HepG2 (cell line): ENCODE data around the gene GGA1. TPM values are rescaled to one million over a fixed set of nuclear protein-coding genes. Genes with fewer than 3 reads are reported as not detected.

Experiments used
- ARNT2 ChIP-seq: sonication (generic); formaldehyde crosslinking; IDR thresholded peaks from 2 replicates; pipeline ENCODE4 v1.8.0; 2022; ENCODE audit warnings: mild to moderate bottlenecking, low read depth, missing genetic modification reagents, moderate library complexity
- ATF6 ChIP-seq: sonication (generic); formaldehyde crosslinking; conservative IDR thresholded peaks from 2 replicates; pipeline ENCODE4 v1.4.0; 2020; ENCODE audit warnings: missing genetic modification reagents
- CBFB ChIP-seq: sonication (generic); formaldehyde crosslinking; IDR thresholded peaks from 2 replicates; pipeline ENCODE4 v1.4.0; 2020; ENCODE audit warnings: missing genetic modification reagents
- ELK4 ChIP-seq: sonication (generic); formaldehyde crosslinking; IDR thresholded peaks from 2 replicates; pipeline ENCODE4 v1.9.0; 2021; ENCODE audit warnings: missing genetic modification reagents, borderline replicate concordance
- GTF3A ChIP-seq: sonication (generic); formaldehyde crosslinking; conservative IDR thresholded peaks from 2 replicates; pipeline ENCODE4 v1.4.0; 2020; ENCODE audit warnings: mild to moderate bottlenecking, missing genetic modification reagents
- HIC2 ChIP-seq: sonication (generic); formaldehyde crosslinking; IDR thresholded peaks from 2 replicates; pipeline ENCODE4 v1.9.0; 2022; ENCODE audit warnings: low read depth, missing genetic modification reagents
- KLF6 ChIP-seq: IDR thresholded peaks from 2 replicates; pipeline ENCODE4 v1.8.0; 2016; ENCODE audit warnings: missing biosample characterization, missing genetic modification reagents
- NR2F2 ChIP-seq: IDR thresholded peaks from 2 replicates; pipeline ENCODE4 v1.6.1; 2012; ENCODE audit warnings: low read depth, inconsistent platforms, borderline replicate concordance
- NR2F6 ChIP-seq, 2 experiments: IDR thresholded peaks; 2 replicates each; pipeline ENCODE4 v1.6.1; 2016; ENCODE audit warnings: antibody characterized with exemption in 1 of 2, mild to moderate bottlenecking in 1 of 2
- REXO4 ChIP-seq: sonication (generic); formaldehyde crosslinking; IDR thresholded peaks from 2 replicates; pipeline ENCODE4 v1.8.0; 2022; ENCODE audit warnings: missing genetic modification reagents, mild to moderate bottlenecking, borderline replicate concordance
- TAF15 ChIP-seq: fragments of 200-400 bp; formaldehyde crosslinking; IDR thresholded peaks from one replicate; pipeline ENCODE4 v1.6.1; 2018; ENCODE audit warnings: mild to moderate bottlenecking, low read depth, low read length; ENCODE audit not compliant: poor library complexity, severe bottlenecking
- ZGPAT ChIP-seq: IDR thresholded peaks from 2 replicates; pipeline ENCODE4 v1.6.1; 2016; ENCODE audit warnings: mild to moderate bottlenecking
- ZNF280D ChIP-seq: sonication (generic); formaldehyde crosslinking; IDR thresholded peaks from 2 replicates; pipeline ENCODE4 v1.5.1; 2020; ENCODE audit warnings: mild to moderate bottlenecking, missing genetic modification reagents
- ZNF335 ChIP-seq: sonication (generic); formaldehyde crosslinking; IDR thresholded peaks from 2 replicates; pipeline ENCODE4 v1.4.0; 2020; ENCODE audit warnings: missing genetic modification reagents
- ZNF484 ChIP-seq: sonication (generic); formaldehyde crosslinking; IDR thresholded peaks from 2 replicates; pipeline ENCODE4 v1.5.1; 2020; ENCODE audit warnings: mild to moderate bottlenecking, low read depth, missing genetic modification reagents, borderline replicate concordance
- ZNF577 ChIP-seq: sonication (generic); formaldehyde crosslinking; IDR thresholded peaks from 2 replicates; pipeline ENCODE4 v1.4.0; 2020; ENCODE audit warnings: mild to moderate bottlenecking, low read depth, missing genetic modification reagents, borderline replicate concordance
- ZNF672 ChIP-seq: sonication (generic); formaldehyde crosslinking; IDR thresholded peaks from 2 replicates; pipeline ENCODE4 v1.8.1; 2022; ENCODE audit warnings: missing genetic modification reagents
- ZNF703 ChIP-seq: sonication (generic); formaldehyde crosslinking; IDR thresholded peaks from 2 replicates; pipeline ENCODE4 v1.5.1; 2020; ENCODE audit warnings: missing genetic modification reagents, mild to moderate bottlenecking, moderate library complexity, borderline replicate concordance
- ZNF777 ChIP-seq: sonication (generic); formaldehyde crosslinking; IDR thresholded peaks from 2 replicates; pipeline ENCODE4 v1.4.0; 2020; ENCODE audit warnings: missing genetic modification reagents
- polyA plus RNA-seq, 8 experiments: library from polyadenylated mRNA; depleted of rRNA in 3 of 8; stranded (reverse) in 7 of 8; unstranded in 1 of 8; fragments of >200 nt; fragmentation: Illumina TruSeq in 4 of 8; extraction: Trizol in 4 of 8; gene quantifications; 2 replicates each; pipeline versions ENCODE4 v1.2.1 to v1.2.3, GENCODE V29; 2011 to 2016; ENCODE audit warnings: low read depth in 4 of 8, missing spikeins in 1 of 8, mixed read lengths in 1 of 8; ENCODE audit not compliant: insufficient read depth in 1 of 8
- total RNA-seq, 5 experiments: library from RNA; depleted of rRNA; stranded (reverse); fragments of >200 nt; fragmentation: Illumina TruSeq; extraction: Trizol; gene quantifications; 2 replicates each; pipeline ENCODE4 v1.2.3, GENCODE V29; 2016; ENCODE audit warnings: low read depth in 1 of 5

GGA1 gene
- total and polyA plus RNA-seq, 2 of the 13 experiments (the other 11 are each of a cell fraction or from before 2014, with no cell fraction given): 29.1 to 87.2 TPM

GRCh38 chr22:37559901-37560607 is 48.6 kb upstream of the GGA1 start, which contains the start of gene CDC42EP1 (continued):
- TF ChIP-seq ATF6 (0 out of 2 replicates have a peak, but pooled peaks have one; percentile 50), ZGPAT (CRISPR knock-in tag) (0 out of 2 replicates have a peak, but pooled peaks have one; percentile 55), ZNF280D (CRISPR knock-in tag) (no peak), GTF3A (no peak), NR2F2 (no peak), ZNF777 (CRISPR knock-in tag) (no peak), NR2F6 (IDR thresholded peaks at IDR 0.05) (no peak), NR2F6 (CRISPR knock-in tag; IDR thresholded peaks at IDR 0.05) (no peak), TAF15 (no peak), ARNT2 (CRISPR knock-in tag) (peak; percentile 7; the same call in 1 of the 2 replicates), KLF6 (CRISPR knock-in tag) (peak; percentile 77; the same call in 1 of the 2 replicates), ZNF703 (CRISPR knock-in tag) (no peak), ZNF672 (0 out of 2 replicates have a peak, but pooled peaks have one; percentile 15), ELK4 (no peak), ZNF577 (CRISPR knock-in tag) (no peak), HIC2 (CRISPR knock-in tag) (peak; percentile 68), CBFB (CRISPR knock-in tag) (0 out of 2 replicates have a peak, but pooled peaks have one; percentile 19), ZNF484 (CRISPR knock-in tag) (0 out of 2 replicates have a peak, but pooled peaks have one; percentile 46), ZNF335 (CRISPR knock-in tag) (no peak), REXO4 (CRISPR knock-in tag) (no peak)
